ENCODE measurements around the gene IFNA13. TPM values are rescaled to one million over a fixed set of nuclear protein-coding genes. Genes with fewer than 3 reads are reported as not detected.

Gene IFNA13
- total and polyA plus RNA-seq, 2 donors (not counting 3 experiments of a cell fraction or from before 2014, with no cell fraction given) = not detected

DNA sequence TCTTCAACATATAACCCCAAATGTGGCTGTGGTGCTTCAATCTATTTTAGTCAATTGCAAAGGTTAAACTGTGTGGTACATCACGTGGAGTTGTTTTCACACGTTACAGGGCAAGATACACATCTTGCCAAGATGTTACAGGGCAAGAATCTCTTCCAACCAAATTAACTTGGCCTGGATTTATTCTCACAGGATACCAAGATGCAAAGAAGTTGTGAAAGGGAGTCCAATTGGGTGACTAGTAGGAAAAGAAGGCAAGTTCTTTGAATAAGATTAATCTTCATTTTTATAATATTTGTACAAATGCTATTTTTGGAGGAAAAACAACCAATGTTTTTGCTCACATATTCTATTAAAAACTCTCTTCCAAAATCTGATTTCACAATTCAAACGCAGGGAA lies 36.3 kb upstream of the IFNA13 start:
- H3K79me2 ChIP-seq (ENCODE audit: control insufficient read depth, insufficient read depth, low read length) = no peaks in the 10 kb centered on the region
- no TSS peak for BruUV-seq (replicated peaks)
- H3K4me1 ChIP-seq (ENCODE audit: control insufficient read depth, extremely low read depth, insufficient read depth, low read length) = no peaks in the 10 kb centered on the region
- intact Hi-C loops (cut with micrococcal nuclease) (no loop called here), dilution Hi-C loops (cut with MboI; ENCODE audit: extremely low pct_ligation_motif_present, low sequenced_read_pairs) (no loop called here)
- no peak overlapping the region for H3K27ac ChIP-seq (ENCODE audit: insufficient read depth, low read depth, low read length)
- POLR2A ChIA-PET = no interaction called here
- H3K36me3 ChIP-seq (ENCODE audit: control insufficient read depth in 2 of 2, extremely low read depth in 1 of 2, insufficient read depth in 2 of 2, low read length in 2 of 2) = no peaks in the 10 kb centered on the region
- DNase-seq (ENCODE audit: low read depth, low spot score) (no peak), FAIRE-seq (no peak)
- no peaks in the 10 kb centered on the region for H3K9me3 ChIP-seq (replicated peaks; ENCODE audit: control insufficient read depth, insufficient read depth, low read length)
- peaks cover 34 to 77% of the 10 kb centered on the region in 2 experiments for H3K27me3 ChIP-seq (ENCODE audit: control insufficient read depth in 2 of 2, insufficient read depth in 2 of 2, low read length in 2 of 2)
- H3K9ac ChIP-seq (replicated peaks; ENCODE audit: extremely low read depth, insufficient read depth, low read length) = no peak overlapping the region
- no peaks in the 10 kb centered on the region for H4K20me1 ChIP-seq (replicated peaks; ENCODE audit: control insufficient read depth, extremely low read depth, insufficient read depth, low read length)
- no peak overlapping the region for H2AFZ ChIP-seq (ENCODE audit: low read depth, low read length)
- TF ChIP-seq, protein P1, sequence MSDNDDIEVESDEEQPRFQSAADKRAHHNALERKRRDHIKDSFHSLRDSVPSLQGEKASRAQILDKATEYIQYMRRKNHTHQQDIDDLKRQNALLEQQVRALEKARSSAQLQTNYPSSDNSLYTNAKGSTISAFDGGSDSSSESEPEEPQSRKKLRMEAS (IDR thresholded peaks at IDR 0.05; ENCODE audit: insufficient read depth, insufficient read length) = no peak
- TF ChIP-seq FOS (IDR thresholded peaks at IDR 0.05; ENCODE audit: borderline replicate concordance, insufficient read depth, low read length) (no peak), POLR2A (IDR thresholded peaks at IDR 0.05; ENCODE audit: low read depth, low read length) (no peak), MYC (IDR thresholded peaks at IDR 0.05; ENCODE audit: low read depth, low read length) (no peak), JUN (IDR thresholded peaks at IDR 0.05; ENCODE audit: borderline replicate concordance, insufficient read depth, insufficient read length, low read depth) (no peak), POLR2AphosphoS5 (IDR thresholded peaks at IDR 0.05; ENCODE audit: insufficient read depth, low read depth, low read length) (no peak), GATA2 (IDR thresholded peaks at IDR 0.05; ENCODE audit: insufficient read depth, insufficient read length, low read depth, low read length) (no peak), EZH2 (IDR thresholded peaks at IDR 0.05; ENCODE audit: borderline replicate concordance, low read depth, low read length, severe bottlenecking) (no peak)
- TF ChIP-seq, protein P2, sequence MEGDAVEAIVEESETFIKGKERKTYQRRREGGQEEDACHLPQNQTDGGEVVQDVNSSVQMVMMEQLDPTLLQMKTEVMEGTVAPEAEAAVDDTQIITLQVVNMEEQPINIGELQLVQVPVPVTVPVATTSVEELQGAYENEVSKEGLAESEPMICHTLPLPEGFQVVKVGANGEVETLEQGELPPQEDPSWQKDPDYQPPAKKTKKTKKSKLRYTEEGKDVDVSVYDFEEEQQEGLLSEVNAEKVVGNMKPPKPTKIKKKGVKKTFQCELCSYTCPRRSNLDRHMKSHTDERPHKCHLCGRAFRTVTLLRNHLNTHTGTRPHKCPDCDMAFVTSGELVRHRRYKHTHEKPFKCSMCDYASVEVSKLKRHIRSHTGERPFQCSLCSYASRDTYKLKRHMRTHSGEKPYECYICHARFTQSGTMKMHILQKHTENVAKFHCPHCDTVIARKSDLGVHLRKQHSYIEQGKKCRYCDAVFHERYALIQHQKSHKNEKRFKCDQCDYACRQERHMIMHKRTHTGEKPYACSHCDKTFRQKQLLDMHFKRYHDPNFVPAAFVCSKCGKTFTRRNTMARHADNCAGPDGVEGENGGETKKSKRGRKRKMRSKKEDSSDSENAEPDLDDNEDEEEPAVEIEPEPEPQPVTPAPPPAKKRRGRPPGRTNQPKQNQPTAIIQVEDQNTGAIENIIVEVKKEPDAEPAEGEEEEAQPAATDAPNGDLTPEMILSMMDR (IDR thresholded peaks at IDR 0.05; ENCODE audit: extremely low read depth in 1 of 2, insufficient read depth in 1 of 2, low read depth in 1 of 2, low read length in 2 of 2) = no peak
- no peaks in the 10 kb centered on the region for H3K9me1 ChIP-seq (replicated peaks; ENCODE audit: control insufficient read depth, extremely low read depth, insufficient read depth, low read length)
- H3K4me3 ChIP-seq (replicated peaks in 1 of 3; ENCODE audit: insufficient read depth in 1 of 3, low read depth in 1 of 3, low read length in 3 of 3) = no peak overlapping the region
- CTCF ChIA-PET = interaction anchor here (1.7 kb wide), 1 partner anchor 12 kb away, joined by 10 read pairs; no protein-coding TSS in a partner anchor
- no peak overlapping the region for H3K4me2 ChIP-seq (ENCODE audit: insufficient read depth, low read length)
